ENCODE results near the gene YBX1. TPM values are rescaled to one million over a fixed set of nuclear protein-coding genes. Genes with fewer than 3 reads are reported as not detected.

Gene YBX1
- total and polyA plus RNA-seq, 2 experiments from 2014 or later: 358 to 1,046 TPM

GRCh38 chr1:42733415-42734200 is 51.4 kb downstream of the YBX1 start:
- Histone ChIP-seq H3K9me3 (ENCODE audit: low read depth) (no peaks in the 10 kb centered on the region), H3K27ac (no peak overlapping the region), H3K36me3 (no peaks in the 10 kb centered on the region), H3K4me1 (ENCODE audit: low read depth) (no peaks in the 10 kb centered on the region), H3K27me3 (no peaks in the 10 kb centered on the region), H3K4me3 (no peak overlapping the region)
- no peak for TF ChIP-seq CTCF (IDR thresholded peaks at IDR 0.05; ENCODE audit: low read depth, low read length)
- DNase-seq (ENCODE audit: low read depth in 1 of 2, low spot score in 1 of 2): no peak

DNA sequence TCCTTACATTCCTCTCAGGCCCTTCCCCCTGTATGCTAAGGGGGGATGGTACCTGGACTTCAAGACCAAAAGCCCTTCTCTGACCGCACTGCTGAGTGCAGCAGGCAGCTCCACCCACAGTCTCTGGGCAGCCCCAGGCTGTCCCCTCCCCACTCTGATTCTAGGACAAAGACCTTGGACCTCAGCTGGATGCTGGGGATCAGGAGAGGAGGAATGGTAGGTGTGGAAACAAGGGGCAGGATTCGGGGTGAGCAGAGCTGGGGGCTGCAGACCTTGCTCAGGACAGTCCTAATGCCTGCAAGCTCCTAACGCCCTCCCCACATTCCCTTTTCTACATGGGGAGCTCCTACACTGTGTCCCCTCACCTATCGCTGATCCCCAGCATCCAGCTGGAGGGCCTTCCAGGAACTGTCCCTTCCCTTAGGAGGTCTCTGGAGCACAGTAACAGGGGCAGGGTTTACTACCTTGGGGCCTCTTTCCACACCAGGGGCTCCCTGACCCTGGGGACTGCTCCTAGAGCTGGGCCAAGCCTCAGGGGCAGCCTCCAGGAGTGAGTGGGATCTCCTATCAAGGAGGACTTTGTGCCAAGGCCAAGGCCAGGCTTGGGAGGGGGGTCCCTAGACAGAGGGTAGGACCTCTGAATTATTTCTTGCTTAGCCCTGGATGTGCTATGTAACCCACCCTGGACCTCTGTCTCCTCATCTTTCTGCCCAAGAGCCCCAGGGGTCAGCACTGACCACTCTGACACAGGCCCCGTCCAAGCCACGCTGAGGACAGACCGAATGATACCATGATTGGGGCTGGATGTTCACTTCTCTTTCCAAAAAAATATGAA is 52.2 kb downstream of the YBX1 start:
- H3K27me3 ChIP-seq: no peaks in the 10 kb centered on the region
- no peaks in the 10 kb centered on the region for H3K9me3 ChIP-seq (ENCODE audit: low read depth)
- H3K27ac ChIP-seq: no peak overlapping the region
- no peak overlapping the region for H3K4me3 ChIP-seq
- peaks cover under 1% of the 10 kb centered on the region for H3K4me1 ChIP-seq (ENCODE audit: low read depth)
- DNase-seq (ENCODE audit: low read depth in 1 of 2, low spot score in 1 of 2): no peak
- H3K36me3 ChIP-seq: no peaks in the 10 kb centered on the region
- TF ChIP-seq CTCF (IDR thresholded peaks at IDR 0.05; ENCODE audit: low read depth, low read length): no peak

DNA sequence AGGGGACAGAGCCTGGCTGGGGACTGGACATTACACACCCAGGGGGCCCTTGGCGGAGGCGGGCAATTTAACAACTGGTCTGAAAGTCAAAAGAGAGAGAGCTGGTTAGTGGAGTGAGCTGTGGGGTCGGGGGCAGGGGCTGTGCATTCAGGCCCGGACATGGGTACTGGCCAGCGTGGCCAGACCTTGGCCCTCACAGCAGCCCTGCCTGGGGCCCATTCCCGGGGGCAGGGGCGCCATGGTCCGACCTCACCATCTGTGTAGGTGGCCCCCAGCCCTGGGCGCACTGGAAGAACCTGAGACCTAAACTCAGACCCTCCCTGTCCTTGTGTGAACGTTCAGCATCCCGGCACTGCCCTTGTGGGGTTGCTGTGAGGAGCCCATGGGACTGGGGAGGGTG is 52.8 kb downstream of the YBX1 start:
- H3K4me1 ChIP-seq (ENCODE audit: low read depth): peaks cover 6% of the 10 kb centered on the region
- no peaks in the 10 kb centered on the region for H3K9me3 ChIP-seq (ENCODE audit: low read depth)
- H3K36me3 ChIP-seq: no peaks in the 10 kb centered on the region
- H3K27me3 ChIP-seq: no peaks in the 10 kb centered on the region
- H3K27ac ChIP-seq: no peak overlapping the region
- no peak for DNase-seq (ENCODE audit: low read depth in 1 of 2, low spot score in 1 of 2)
- TF ChIP-seq CTCF (IDR thresholded peaks at IDR 0.05; ENCODE audit: low read depth, low read length): no peak
- no peak overlapping the region for H3K4me3 ChIP-seq

- Histone ChIP-seq H3K4me3 (no peak overlapping the region), H3K9me3 (ENCODE audit: low read depth) (no peaks in the 10 kb centered on the region), H3K4me1 (ENCODE audit: low read depth) (peaks cover 10% of the 10 kb centered on the region), H3K36me3 (no peaks in the 10 kb centered on the region), H3K27ac (no peak overlapping the region), H3K27me3 (no peaks in the 10 kb centered on the region)
- TF ChIP-seq CTCF (IDR thresholded peaks at IDR 0.05; ENCODE audit: low read depth, low read length): no peak
- DNase-seq (ENCODE audit: low read depth in 1 of 2, low spot score in 1 of 2): no peak
Observed at GRCh38 chr1:42735477-42736105, 53.4 kb downstream of the YBX1 start.

DNA sequence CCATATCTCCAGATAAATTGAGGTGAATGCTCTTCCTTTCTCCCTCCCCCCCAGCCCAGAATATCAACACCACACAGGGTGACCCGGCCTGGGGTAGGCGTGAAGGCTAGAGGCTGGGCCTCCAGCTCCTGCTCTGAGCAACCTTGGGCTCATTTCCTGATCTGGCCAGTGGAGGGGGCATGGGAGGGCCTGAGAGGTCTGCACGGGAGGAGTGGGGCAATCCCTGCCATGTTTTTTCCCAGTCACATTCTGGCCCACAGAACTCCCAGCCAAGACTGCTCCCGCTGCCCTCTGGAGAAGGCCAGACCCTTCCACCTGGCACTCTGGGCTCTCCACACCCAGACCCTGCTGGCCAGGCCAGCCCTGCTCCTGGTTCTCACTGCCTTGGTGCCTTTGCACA is 53.9 kb downstream of the YBX1 start:
- no peak overlapping the region for H3K27ac ChIP-seq
- H3K9me3 ChIP-seq (ENCODE audit: low read depth): no peaks in the 10 kb centered on the region
- no peaks in the 10 kb centered on the region for H3K27me3 ChIP-seq
- H3K4me1 ChIP-seq (ENCODE audit: low read depth): peaks cover 14% of the 10 kb centered on the region
- peak in 1 of 2 donors; percentile 39 for DNase-seq (ENCODE audit: low read depth in 1 of 2, low spot score in 1 of 2)
- peak; percentile 47 for TF ChIP-seq CTCF (IDR thresholded peaks at IDR 0.05; ENCODE audit: low read depth, low read length)
- no peaks in the 10 kb centered on the region for H3K36me3 ChIP-seq
- H3K4me3 ChIP-seq: no peak overlapping the region

Measured in cardiac muscle cell (in vitro differentiated cells and primary cell).